Heart left ventricle (tissue), 13 donors: ENCODE measurements around the gene RNF141.

ENCODE experiments used
- POLR2A ChIP-seq, 2 donors: fragments of 450-650 bp; IDR thresholded peaks; one replicate each; pipeline ENCODE4 v1.6.1; 2017; ENCODE audit warnings: antibody characterized with exemption in 2 of 2, mild to moderate bottlenecking in 2 of 2, moderate library complexity in 2 of 2
- TF ChIP-seq, protein P1 (sequence below), 12 donors: fragments of 200-600 bp; sonication (generic) in 4 of 12; IDR thresholded peaks; one replicate each; pipeline versions ENCODE4 v1.5.0 to v1.8.0; 2018 to 2022; ENCODE audit warnings: antibody characterized with exemption in 12 of 12, mild to moderate bottlenecking in 5 of 12
- donor health status: ischemic (EF 13 %, LVEDD 7.1; RV severe dilation, severe dysfunction).
- donor health status: DM: no; HTN: yes; CAD: no.
- donor health status: DM: no; HTN: no; CAD: no.
- donor health status: ischemic (EF 25% LVEDD 6.9; RV normal size, moderate dysfunction).
- donor health status: ischemic (EF 25% LVEDD 5.7; RV mildly dilated, moderate dysfunction).
- donor health status: ischemic (EF 35%, LVEDD 5.7; RV mildly dilated, moderate dysfunction).
- donor health status: nonischemic (EF 11% LVEDD 7.7; RV severe dilation, severe dysfunction).
- donor health status: DM: yes; HTN: yes; CAD: no.
- donor health status: PGD.
- donor health status: ischemic (EF 29% LVEDD 5.4; RV normal size, mild dysfunction).
- donor health status: nonischemic (EF 23%, LVEDD 6.1; RV moderate dilation, normal function).

- TF ChIP-seq POLR2A (IDR thresholded peaks at IDR 0.05) = no peak
- TF ChIP-seq, protein P1, sequence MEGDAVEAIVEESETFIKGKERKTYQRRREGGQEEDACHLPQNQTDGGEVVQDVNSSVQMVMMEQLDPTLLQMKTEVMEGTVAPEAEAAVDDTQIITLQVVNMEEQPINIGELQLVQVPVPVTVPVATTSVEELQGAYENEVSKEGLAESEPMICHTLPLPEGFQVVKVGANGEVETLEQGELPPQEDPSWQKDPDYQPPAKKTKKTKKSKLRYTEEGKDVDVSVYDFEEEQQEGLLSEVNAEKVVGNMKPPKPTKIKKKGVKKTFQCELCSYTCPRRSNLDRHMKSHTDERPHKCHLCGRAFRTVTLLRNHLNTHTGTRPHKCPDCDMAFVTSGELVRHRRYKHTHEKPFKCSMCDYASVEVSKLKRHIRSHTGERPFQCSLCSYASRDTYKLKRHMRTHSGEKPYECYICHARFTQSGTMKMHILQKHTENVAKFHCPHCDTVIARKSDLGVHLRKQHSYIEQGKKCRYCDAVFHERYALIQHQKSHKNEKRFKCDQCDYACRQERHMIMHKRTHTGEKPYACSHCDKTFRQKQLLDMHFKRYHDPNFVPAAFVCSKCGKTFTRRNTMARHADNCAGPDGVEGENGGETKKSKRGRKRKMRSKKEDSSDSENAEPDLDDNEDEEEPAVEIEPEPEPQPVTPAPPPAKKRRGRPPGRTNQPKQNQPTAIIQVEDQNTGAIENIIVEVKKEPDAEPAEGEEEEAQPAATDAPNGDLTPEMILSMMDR (IDR thresholded peaks at IDR 0.05) = no peak
Measured at GRCh38 chr11:10579700-10580099, 38.7 kb upstream of the RNF141 start.
